Muscle of arm (tissue), 14 donors: ENCODE data around the gene PARP15. TPM values are rescaled to one million over a fixed set of nuclear protein-coding genes. Genes with fewer than 3 reads are reported as not detected.
"Not testable (repeated sequence)": the region's sequence is repeated elsewhere in the genome, so short reads cannot be mapped to it uniquely, and the experiment has no call there.

Experiments
- DNase-seq: peaks from one replicate; pipeline ENCODE4 v3.0.0-alpha.2; 2013
- long read RNA-seq, 11 donors: transcript quantifications; one replicate each; lab custom pipeline, GENCODE V29; 2026
- polyA plus RNA-seq, 12 donors: library from polyadenylated mRNA; unstranded; fragments of 120-200 nt; gene quantifications; one replicate each; pipeline ENCODE4 v1.2.1, GENCODE V29; 2013; ENCODE audit not compliant: insufficient read length in 12 of 12

Gene PARP15
- 1 to 10 TPM in 10 of 12 donors, not detected in 2; 1.7 to 8.5 (median 2.9) TPM for polyA plus RNA-seq
- long read RNA-seq, donor 1, result 0 reads
- long read RNA-seq, donor 2, result 0 reads
- long read RNA-seq, donor 3, result 0 reads
- long read RNA-seq, donor 4, result 0 reads
- long read RNA-seq, donor 5, result 0 reads
- long read RNA-seq, donor 6, result 0 reads
- long read RNA-seq, donor 7, result 0 reads
- long read RNA-seq, donor 8, partial matches to known transcripts, result 0 of 3 reads
- long read RNA-seq, donor 8, other reads (novel, unspliced or antisense), result 0 of 3 reads
- long read RNA-seq, donor 9, result 0 reads
- long read RNA-seq, donor 10, partial matches to known transcripts, result 0 of 1 reads
- long read RNA-seq, donor 10, other reads (novel, unspliced or antisense), result 0 of 1 reads
- long read RNA-seq, donor 11, result 0 reads

DNA sequence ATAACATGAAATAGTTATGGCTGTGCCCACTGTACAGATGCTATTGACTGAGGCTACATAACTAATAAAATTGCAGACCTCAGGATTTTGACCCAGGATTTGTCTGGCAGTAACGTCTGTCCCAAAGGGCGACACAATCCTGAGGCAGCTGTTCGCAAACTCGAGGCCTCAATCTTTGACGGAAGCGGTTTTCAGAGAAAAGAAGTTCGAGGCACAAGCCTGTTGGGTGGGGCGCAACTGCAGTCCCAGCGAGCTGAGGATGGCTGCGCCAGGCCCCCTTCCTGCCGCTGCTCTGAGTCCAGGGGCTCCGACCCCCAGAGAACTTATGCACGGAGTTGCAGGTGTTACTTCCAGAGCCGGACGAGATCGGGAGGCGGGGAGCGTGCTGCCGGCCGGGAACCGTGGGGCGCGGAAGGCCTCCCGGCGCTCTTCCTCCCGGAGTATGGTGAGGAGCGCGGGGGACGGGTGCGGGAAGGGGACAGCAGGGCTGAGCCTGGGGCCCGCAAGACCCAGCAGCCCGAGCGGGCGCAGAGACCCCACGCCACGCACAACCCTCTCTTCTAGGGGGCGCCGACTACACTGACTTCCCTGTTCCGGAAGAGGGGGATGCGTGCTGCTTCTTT, at the start of gene PARP15:
Gene PARP15 (plus strand): TSS at position 242 of the 623 bp plus-strand sequence. CDS start 18 bp downstream, at position 260.
- DNase-seq, result no peak

DNA sequence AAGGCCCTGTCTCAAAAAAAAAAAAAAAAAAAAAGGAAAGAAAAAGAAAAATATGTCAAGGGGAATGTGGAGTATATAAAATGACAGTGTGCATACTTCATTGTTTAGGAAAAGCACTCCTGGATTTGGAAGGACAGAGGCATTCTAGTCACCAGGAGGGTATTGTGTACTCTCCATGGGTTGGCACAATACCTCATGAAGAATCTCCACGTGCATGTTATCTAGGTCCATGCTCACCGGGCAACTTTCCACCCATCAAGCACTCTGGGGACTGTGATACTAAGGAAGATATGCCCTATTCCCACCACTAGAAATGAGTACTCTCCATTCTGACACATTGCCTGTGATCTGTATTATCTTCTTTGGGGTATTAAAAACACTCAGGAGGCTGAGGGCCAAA, 47.3 kb upstream of the PARP15 start:
- no peak for DNase-seq

DNA sequence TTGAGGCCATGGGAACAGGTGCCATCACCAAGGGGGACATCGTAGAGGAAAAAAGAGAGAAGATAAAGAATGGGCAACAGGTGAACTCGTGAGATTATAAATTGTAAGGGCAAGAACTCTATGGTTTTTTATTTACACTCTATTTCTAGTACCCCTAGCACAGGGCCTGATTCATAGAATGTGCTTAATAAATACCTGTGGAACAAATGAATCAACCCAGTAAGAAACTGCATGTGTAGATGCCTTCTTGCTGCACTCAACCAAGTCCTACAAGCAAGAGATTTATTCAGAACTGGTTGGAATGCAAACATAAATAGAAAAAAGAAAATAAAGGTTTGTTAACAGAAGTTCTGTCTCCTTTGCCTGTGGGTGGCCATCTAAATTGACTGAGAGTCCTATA, 44.0 kb upstream of the PARP15 start:
- no peak for DNase-seq

DNA sequence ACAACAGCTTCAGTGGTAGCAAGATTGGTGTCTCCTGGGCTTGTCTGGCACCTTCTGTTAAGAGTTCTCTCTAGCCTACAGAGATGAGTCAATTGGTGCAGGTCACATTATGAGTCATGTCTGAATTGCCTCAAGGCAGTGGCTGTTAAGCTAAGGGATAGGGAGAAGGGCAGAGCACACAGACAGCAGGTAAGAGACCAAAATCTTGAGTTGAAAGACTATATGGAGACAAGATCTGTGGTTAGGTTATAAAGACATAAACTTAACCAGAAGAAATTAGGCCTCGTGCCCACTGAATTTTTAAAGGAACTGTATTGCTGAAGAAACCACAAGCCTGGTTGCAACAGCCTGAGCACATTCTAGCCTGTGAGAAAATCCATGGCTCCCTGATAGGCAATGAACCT, 43.5 kb upstream of the PARP15 start:
- no peak for DNase-seq

DNA sequence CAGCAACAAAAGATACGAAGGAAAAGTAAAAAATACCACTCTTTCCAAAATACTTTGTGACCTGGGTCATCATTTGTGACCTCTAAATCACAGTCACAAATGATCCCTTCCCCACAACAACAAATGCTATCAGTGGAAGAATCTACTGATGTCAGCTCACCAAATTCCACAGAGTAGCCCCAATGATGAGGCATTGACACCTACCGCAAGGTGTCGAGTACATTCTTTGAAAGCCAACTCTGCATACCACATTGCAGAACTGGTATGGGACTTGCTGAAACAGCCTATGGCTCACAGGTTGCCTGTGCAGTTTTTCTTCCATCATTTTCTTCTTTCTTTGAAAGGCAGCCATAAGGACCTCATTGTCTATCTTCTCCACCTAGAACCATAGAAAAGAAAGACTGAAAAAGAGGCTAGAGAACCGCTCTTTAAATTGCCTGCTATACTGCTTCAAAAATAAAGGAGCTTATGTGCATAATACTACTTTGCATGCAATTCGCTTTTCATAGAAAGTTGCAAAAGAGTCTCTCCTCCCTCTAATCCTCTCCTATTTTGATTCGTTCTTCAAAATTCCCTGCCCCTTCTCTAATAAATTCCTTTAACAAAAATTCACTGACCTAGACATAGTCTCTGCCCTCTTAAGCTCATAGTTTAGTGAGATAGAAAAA, 41.4 kb upstream of the PARP15 start:
- no peak for DNase-seq

DNA sequence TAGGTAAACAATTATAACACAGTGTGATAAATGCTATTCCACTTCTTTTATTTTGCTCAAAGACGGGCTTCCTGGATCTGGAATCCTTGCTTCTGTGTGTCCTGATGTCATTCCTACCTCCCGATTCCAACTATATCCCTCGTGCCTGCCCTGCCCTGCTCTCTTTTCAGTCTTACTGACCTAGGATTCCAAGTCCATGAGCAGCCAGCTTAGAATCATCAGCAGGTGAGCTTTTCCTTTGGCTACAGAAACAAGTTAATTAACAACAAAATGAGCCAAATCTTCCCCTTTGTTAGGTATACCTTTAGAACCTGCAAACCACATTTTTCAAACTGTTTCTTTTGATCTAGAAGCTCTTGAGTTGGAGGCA, 40.8 kb upstream of the PARP15 start:
- no peak for DNase-seq

DNA sequence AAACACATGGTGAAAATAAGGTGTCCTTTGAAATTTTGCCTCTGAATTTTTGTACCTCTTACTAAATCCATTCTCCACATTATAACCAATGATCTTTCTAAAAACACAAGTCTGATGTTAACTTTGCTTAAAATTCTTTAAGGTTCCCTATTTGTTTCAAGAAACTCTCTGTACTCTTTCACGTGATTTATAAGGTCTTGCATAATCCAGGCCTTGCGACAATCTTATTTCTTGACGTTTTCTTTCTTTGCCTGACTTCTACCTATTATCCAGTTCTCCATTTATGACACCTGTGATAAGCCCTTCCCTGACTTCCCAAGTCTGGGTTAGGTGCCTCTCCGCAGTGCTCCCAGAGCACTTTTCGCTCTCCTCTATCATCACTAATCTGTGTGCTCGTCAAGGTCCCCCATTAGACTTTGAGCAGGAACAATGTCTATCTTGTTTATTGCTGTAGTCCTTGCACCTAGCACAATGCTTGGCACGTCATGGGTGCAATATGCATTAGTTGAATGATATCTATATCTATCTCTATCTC, 38.4 kb upstream of the PARP15 start:
- no peak for DNase-seq

DNA sequence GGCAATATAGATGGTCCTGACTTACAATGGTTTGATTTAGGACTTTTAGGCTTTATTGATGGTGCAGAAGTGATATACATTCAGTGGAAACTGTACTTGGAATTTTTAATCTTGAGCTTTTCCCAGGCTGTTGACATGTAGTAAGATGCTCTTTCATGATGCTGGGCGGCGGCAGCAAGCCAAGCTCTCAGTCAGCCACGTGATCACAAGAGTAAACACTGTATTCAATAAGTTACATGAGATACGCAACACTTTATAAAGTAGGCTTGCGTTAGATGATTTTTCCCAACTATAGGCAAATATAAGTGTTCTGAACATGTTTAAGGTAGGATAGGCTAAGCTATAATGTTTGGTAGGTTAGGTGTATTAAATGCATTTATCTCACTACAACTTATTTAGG, 31.3 kb upstream of the PARP15 start:
- no peak for DNase-seq

DNA sequence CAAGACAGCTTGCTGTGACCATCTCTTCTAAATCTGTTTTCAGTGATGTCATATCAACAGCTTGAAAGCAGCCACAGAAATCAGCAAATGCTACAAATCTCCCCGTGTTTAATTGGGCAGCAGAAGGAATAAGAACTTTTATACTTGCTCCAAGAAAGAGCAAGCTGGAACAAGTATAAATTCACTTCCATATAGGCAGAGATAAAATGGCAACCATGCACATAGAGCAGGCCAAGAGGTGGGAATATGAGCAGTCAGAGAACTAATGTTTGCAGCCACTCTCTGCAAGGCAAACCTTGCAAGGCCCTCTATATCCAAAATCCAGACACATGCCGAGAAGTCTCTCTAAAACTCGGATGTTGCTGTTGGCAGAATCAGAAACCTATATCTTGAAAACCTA, 29.4 kb upstream of the PARP15 start:
- DNase-seq, result no peak

DNA sequence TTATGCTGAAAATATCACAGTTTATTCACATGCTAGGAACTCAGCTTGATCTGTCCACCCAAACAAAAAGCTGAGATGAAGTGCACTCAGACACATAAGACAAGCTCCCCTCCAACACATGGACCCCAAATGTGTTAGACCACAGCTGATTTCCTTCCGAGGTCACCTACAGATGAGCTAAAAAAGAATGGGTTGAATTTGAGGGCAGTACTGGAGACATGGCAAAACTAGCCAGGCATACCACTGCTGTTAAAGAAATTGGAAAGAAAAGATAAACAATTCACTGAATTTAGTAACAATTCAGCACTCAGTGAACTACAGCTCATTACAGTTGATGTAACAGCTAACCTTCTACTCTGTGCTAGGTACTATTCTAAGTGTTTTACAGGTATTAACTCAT, 28.8 kb upstream of the PARP15 start:
- DNase-seq, result no peak

DNA sequence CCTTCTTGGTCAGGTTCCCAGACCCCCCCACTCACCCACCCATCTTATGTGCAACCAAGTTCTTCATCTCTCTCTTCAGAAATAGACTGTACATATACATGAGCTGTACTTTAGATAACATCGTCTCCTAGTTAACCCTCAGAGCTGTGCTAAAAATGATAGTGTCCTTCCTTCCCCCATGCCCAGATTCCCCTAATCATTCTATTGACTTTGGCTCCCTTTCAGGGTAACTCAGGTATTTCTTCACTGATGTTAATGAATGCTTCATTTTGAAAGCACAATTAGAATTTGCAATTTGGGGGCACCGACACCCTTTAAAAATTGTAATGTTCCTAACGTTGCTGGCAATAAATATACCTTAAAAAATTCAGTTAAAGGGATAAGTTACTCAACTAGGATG, 24.3 kb upstream of the PARP15 start:
- no peak for DNase-seq

DNA sequence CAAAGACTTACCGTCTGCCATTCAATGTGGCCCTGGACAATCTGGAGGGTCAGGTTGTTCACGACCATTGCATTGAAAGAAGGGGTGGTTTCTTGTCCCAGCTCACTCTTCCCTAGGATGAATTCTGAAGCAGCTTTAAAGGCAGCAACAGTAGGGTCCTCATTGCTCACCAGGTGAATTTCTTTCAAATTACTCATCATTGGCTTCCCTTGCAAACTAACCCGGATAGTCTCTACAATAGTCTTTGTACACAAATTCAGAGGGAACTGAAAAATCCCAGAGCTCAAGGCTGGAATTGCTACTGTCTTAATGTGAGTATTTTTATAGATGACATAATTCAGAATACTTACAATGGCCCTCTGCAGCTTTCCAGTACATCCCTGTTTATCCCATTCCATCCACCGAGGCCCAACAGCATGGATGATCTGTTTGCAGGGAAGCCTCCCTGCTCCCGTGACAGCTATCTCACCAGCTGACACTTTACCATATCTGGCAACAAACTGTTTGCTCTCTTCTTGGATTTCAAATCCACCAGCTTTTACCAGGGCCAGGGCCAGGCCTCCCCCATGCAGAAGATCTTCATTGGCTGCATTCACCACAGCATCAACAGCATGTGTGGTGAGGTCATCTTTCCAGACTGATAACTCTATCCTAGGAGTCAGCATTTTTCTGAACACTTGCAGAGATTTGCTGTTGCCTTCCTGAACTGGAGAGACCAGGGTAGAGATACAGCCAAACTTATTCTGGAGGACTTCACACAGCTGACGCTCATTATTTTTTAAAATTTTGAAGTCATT, 22.0 kb upstream of the PARP15 start:
- no peak for DNase-seq

DNA sequence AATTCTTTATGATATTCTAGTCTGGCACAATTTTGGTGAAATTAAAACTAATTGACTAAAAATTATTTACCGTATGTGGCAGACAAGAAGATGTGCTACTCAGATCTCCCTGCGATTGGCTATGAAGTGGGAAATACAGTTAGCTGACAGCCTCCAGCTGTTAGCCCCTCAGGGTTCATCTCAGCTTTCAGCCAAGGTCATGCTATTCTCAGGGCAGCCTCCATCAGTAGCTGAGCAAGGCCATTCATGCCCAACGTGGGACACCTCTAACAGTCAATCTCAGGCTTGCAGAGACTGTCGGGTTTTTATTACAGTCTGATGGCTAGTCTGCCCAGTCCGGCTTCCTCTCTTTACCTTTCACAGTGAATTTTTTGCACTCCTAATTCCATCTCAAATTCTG, 20.1 kb upstream of the PARP15 start:
- DNase-seq, result no peak

DNA sequence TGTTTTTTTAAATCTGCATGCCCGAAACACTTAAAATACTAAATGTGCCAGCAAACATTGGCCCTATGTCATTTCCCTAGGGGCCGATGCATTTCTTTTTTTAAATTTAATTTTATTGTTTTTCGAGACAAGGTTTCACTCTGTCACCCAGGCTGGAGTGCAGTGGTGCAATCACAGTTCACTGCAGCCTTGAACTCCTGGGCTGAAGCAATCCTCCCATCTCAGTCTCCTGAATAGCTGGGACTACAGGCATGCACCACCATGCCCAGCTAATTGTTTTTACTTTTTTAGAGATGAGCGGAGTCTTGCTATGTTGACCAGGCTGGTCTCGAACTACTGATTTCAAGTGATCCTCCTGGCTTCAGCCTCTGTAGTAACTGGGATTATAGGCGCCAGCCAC, 18.8 kb upstream of the PARP15 start:
- DNase-seq, result no peak

DNA sequence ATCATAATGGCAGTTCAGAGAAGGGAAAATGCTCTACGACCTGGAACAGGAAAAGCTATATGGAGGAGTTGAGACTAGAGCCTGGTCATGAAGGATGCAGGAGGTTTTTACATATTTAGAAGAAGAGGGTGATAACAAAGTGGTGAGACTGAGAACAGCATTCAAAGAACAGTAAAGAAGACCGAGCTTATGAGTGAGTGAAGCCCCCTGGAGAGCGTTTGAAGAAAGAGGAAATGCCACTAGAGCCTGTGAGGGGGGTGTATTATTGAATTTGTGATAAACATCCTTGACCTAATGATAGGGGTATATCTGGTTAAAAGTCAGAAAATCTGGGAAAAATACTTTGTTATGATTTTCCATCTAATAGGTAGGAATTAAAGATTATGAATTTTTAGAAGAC, 17.5 kb upstream of the PARP15 start:
- DNase-seq, result no peak

DNA sequence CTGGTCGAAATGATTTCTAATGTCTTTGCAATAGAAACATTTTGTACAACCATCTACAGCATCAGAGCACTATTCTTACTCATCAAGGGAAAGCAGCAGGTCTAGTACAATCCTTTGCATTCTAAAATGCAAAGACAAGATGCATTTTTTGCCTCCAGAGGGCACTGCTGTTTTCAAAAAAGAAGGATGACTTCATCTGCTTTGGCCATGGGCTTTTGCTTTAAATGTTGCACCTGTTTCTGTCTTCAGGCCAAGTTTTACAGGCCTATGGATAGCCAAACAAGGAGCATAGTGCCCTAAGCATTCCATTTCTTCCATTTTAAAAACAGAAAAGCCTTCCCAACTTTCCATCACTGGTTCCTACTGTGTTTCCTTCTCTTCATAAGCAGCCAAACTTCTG, 16.8 kb upstream of the PARP15 start:
- DNase-seq, result peak; percentile 52

DNA sequence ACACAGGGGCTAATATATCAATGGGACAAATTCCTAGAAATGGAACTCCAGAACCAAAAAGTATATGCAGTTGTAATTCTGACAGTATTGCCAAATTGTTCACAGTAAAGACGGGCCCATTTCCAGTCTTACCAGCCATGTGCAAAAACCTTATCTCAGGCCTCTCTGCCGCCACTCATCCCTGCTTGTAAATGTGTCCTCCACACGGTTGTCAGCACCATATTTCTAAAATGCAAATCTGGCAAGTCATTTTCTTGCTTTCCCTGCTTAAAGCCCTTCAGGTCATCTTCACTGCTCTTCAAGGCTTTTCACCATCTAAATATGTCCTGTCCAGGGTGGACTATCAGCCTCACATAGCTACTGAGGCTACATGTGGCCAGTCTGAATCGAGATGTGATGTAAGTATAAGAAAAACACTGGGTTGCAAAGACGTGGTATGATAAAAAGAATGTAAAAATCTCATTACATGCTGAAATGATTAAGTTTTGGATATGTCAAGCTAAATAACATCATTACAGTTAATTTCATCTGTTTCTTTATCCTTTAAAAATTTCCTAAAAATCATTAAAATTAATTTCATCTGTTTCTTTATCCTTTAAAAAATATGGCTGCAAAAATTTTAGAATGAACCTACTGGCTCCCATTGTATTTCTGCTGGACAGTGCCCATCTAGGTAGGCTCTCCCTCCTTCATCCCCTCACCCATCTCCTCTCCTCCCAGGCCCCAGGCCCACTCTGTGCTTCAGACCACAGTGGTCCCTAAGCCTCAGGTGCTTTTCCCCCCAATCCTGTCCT, 14.3 kb upstream of the PARP15 start:
- DNase-seq, result no peak

DNA sequence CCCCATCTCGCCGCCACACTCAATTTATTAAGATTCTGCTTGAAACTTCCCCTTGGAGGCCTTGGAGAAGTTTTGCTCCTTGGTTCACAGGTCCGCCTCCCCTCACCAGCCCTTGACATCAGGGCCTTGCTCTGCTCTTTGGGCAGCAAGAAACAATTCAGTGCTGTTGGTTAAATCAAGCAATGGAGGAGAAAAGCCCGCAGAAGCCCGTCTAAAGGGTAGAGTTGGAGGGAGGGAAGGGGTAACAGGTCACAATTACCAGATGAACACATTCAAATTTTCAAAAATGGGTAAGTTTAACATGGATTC, 13.8 kb upstream of the PARP15 start:
- DNase-seq, result no peak

DNA sequence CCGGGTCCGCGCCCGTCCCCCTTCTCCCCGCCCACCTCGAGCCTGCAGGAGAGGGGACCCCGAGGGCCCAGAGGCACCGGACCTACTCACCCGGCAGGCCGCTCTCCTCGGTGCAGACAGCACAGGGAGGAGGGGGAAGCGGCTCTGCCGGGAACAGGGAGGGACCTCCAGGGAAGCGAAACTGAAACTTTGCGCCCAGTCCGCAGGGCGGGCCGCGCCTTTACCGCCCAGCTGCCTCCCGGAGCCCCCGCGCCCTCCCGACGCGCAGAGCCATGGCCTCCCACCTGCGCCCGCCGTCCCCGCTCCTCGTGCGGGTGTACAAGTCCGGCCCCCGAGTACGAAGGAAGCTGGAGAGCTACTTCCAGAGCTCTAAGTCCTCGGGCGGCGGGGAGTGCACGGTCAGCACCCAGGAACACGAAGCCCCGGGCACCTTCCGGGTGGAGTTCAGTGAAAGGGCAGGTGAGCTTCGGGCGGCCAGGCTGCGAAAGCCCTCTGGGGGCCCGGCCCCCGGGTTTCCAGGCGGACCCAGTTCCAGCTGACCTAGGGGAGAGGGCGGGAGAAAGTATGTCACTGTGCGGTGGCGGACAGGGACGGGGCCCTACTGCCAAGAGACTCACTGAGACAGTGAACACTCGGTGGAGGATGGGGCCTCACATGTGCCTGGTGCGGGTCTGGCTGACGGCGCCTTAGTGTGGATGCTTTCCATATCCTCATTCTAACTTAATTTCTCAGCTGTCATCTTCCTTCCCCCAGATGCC, 13.1 kb upstream of the PARP15 start, which contains the start of the genes DTX3L and PARP9:
Gene DTX3L (plus strand): TSS at position 184 of the 758 bp plus-strand sequence. CDS start 89 bp downstream, at position 273.
Gene PARP9 (minus strand): TSS at position 146 of the 758 bp plus-strand sequence. CDS start 4,680 bp downstream, outside the sequence.
- DNase-seq, result peak; percentile 79

DNA sequence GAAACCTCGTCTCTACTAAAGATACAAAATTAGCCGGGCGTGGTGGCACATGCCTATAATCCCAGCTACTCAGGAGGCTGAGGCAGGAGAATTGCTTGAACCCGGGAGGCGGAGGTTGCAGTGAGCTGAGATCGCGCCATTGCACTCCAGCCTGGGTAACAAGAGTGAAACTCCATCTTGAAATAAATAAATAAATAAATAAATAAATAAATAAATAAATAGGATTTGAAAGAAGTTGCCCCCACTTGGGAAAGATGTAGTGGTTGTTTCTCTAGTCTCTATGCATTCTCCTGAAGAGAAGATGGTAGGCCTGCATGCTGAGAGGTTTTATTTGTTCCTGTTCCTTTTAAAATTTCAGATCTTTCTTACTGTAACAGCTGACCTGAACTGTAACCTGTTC, 9.3 kb upstream of the PARP15 start:
- DNase-seq, result not testable (repeated sequence)
